Coronary artery (tissue), 2 donors: Measurements from ENCODE around the gene CASQ1.

Source experiments
- DNase-seq: peaks from one replicate; pipeline ENCODE4 v3.0.0-alpha.2; 2017; ENCODE audit warnings: low spot score
- H3K27ac ChIP-seq, 2 donors: fragments of 200-600 bp; sonication (generic); one replicate each; pipeline ENCODE4 v1.5.1; 2016 to 2019
- H3K4me3 ChIP-seq: fragments of 200-600 bp; sonication (generic); 2 replicates; pipeline ENCODE4 v1.5.1; 2016; ENCODE audit warnings: mild to moderate bottlenecking, moderate library complexity
- CTCF ChIP-seq: fragments of 200-600 bp; sonication (generic); IDR thresholded peaks from one replicate; pipeline ENCODE4 v1.5.1; 2019; ENCODE audit warnings: antibody characterized with exemption

The CASQ1 gene

DNA sequence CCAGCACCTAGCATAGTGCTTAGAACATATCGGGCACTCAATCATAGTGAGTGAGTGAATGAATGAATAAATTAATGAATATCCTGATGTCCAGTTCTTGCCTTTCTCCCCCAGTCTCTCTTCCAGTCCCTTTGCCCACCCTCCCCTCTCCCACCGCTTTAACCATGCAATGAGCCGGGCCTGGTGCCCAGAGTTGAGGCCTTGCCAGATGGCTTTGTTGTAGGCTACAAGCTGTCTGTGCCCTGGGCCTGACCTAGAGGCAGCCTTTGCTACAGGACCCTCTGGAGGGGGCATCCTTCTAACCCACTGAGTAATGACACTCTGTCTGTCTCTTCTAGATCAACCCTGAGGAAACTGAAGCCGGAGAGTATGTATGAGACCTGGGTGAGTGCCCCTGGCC is 6.9 kb downstream of the CASQ1 start:
- H3K27ac ChIP-seq: no peak overlapping the region
- TF ChIP-seq CTCF: no peak
- no peak for DNase-seq
- H3K4me3 ChIP-seq: no peak overlapping the region

- no peak overlapping the region for H3K4me3 ChIP-seq
- no peak for TF ChIP-seq CTCF
- H3K27ac ChIP-seq: no peak overlapping the region
- DNase-seq: no peak
Measured at GRCh38 chr1:160200786-160201185, 10.4 kb downstream of the CASQ1 start.

GRCh38 chr1:160204526-160205241 is 14.3 kb downstream of the CASQ1 start:
- Histone ChIP-seq H3K27ac (peak overlapping the region; percentile 97 to 99), H3K4me3 (peak overlapping the region; percentile 98)
- TF ChIP-seq CTCF: no peak
- DNase-seq: no peak

GRCh38 chr1:160205242-160206035 is 15.1 kb downstream of the CASQ1 start, which contains the start of gene PEA15:
Gene PEA15 (plus strand): TSS chr1:160205384. CDS start chr1:160211545, 6,161 bp downstream.
- no peak for DNase-seq
- no peak for TF ChIP-seq CTCF
- peak within 1 kb of the TSS; percentile 97 to 99 for H3K27ac ChIP-seq
- H3K4me3 ChIP-seq: peak within 1 kb of the TSS; percentile 98

GRCh38 chr1:160206036-160206389 is 15.6 kb downstream of the CASQ1 start:
- no peak for DNase-seq
- TF ChIP-seq CTCF: no peak
- H3K27ac ChIP-seq: peak overlapping the region; percentile 97 to 99
- H3K4me3 ChIP-seq: peak overlapping the region; percentile 98

DNA sequence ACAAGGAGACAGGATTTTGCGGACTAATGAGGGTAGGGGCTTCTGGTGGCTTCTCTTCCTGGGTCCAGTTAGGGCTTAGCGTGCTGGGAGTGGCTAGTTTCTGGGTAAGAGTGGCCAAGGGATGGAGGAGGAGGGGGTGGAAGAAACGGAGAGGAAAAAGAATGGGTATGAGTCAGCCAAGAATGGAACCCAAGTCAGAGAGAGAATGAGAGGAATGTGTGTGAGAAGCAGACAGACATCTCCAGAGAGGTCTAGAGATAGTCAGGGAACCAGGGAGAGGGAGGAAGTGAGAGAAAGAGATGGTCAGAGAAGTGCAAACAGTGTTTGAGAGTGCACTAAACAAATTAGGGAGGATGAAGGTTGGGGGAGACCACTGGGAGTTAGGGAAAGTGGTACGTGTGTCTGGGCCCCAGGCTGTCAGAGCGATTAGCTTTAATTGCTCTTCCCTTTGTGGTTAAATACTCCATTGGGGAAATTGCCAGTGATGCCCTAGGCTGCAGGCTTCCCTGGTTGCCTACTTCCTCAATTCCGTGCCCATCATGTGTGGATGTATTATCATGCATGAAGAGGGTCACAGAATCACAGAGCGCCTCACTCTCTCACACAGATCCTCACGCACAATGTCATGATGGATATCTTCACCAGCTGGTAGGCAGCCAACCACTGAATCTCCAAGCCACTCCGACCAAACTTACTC is 16.2 kb downstream of the CASQ1 start:
- Histone ChIP-seq H3K27ac (peak overlapping the region; percentile 97 to 99), H3K4me3 (peak overlapping the region; percentile 98)
- no peak for TF ChIP-seq CTCF
- no peak for DNase-seq
